Lower leg skin (tissue), 4 donors: ENCODE data around the gene RAP1GAP2. TPM values are rescaled to one million over a fixed set of nuclear protein-coding genes. Genes with fewer than 3 reads are reported as not detected.

Source experiments
- DNase-seq, 2 donors: peaks; one replicate each; pipeline ENCODE4 v3.0.0-alpha.2; 2019; ENCODE audit warnings: low spot score in 2 of 2
- H3K4me3 ChIP-seq: fragments of 200-600 bp; sonication (generic); 2 replicates; pipeline ENCODE4 v1.5.1; 2017; ENCODE audit warnings: mild to moderate bottlenecking, low read depth; ENCODE audit not compliant: poor library complexity, severe bottlenecking
- CTCF ChIP-seq, 3 donors: fragments of 450-650 bp; IDR thresholded peaks; one replicate each; pipeline ENCODE4 v1.5.1; 2016; ENCODE audit warnings: antibody characterized with exemption in 3 of 3, mild to moderate bottlenecking in 3 of 3, moderate library complexity in 2 of 3
- POLR2A ChIP-seq, 2 donors: fragments of 450-650 bp; IDR thresholded peaks; one replicate each; pipeline ENCODE4 v1.6.1; 2016 to 2017; ENCODE audit warnings: antibody characterized with exemption in 2 of 2, mild to moderate bottlenecking in 1 of 2, moderate library complexity in 1 of 2
- WGBS, 2 donors: methylation state at CpG; one replicate each; pipeline ENCODE4 v1.1.5; 2018; 5-methylcytosine and 5-hydroxymethylcytosine counted together
- intact Hi-C: fragments of 100-400 bp; cut with DNase I; formaldehyde crosslinking; loops from one replicate; pipeline ENCODE4 v1.15.0; 2023; ENCODE audit warnings: low total_unique reads
- total RNA-seq, 4 donors: library from RNA; depleted of rRNA; stranded (reverse); fragments of >200 nt; gene quantifications; one replicate each; pipeline ENCODE4 v1.1.0, GENCODE V29; 2016

RAP1GAP2 gene
- total RNA-seq, 4 donors from 2014 or later, result 9.2 to 15.3 (median 12.8) TPM

DNA sequence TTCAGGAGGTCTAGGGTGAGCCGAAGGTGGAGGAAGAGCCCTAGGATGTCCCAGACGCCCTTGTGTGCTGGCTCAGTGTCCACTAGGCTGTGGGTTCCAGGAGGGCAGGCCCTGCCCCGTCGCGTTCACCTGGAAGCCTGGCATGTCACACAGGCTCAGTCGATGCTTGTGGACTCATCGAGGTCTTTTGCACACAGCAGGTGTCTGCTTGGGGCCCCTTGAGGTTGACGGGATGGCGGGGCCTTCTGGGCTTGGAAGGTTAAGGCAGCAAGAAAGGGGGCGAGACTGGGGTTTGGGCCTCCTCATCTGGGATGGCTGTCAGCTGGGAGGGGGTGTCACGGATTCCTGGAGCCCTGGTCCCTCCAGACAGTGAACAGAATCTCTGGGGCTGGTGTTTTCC, 1.9 kb downstream of the RAP1GAP2 start:
- intact Hi-C loops, result no loop called here
- no peak for TF ChIP-seq POLR2A (IDR thresholded peaks at IDR 0.05)
- TF ChIP-seq CTCF (IDR thresholded peaks at IDR 0.05), result no peak
- no peak for DNase-seq
- 64 to 72% methylated on average over 11 of the region's 11 CpGs for WGBS, 2 donors
- H3K4me3 ChIP-seq, result no peak overlapping the region

- TF ChIP-seq POLR2A (IDR thresholded peaks at IDR 0.05), result no peak
- no peak for TF ChIP-seq CTCF (IDR thresholded peaks at IDR 0.05)
- intact Hi-C loops, result no loop called here
These were observed 2.4 kb downstream of the RAP1GAP2 start for GRCh38 chr17:2798678-2799077.

GRCh38 chr17:2799653-2800052, 3.4 kb downstream of the RAP1GAP2 start:
- DNase-seq, result no peak
- WGBS, 2 donors, result 66 to 78% methylated on average over 7 of the region's 7 CpGs
- intact Hi-C loops, result no loop called here

More at GRCh38 chr17:2798678-2799077, 2.4 kb downstream of the RAP1GAP2 start:
- WGBS, 2 donors, result 27 to 37% methylated on average over 10 to 11 of the region's 11 CpGs
- H3K4me3 ChIP-seq, result no peak overlapping the region
- DNase-seq, result no peak

GRCh38 chr17:2800367-2800766, 4.1 kb downstream of the RAP1GAP2 start:
- H3K4me3 ChIP-seq, result no peak overlapping the region
- TF ChIP-seq POLR2A (IDR thresholded peaks at IDR 0.05), result no peak
- DNase-seq, result no peak
- WGBS, 2 donors, result 73 to 79% methylated on average over 10 to 11 of the region's 11 CpGs
- intact Hi-C loops, result no loop called here

More at GRCh38 chr17:2799653-2800052, 3.4 kb downstream of the RAP1GAP2 start:
- no peak overlapping the region for H3K4me3 ChIP-seq
- TF ChIP-seq CTCF (IDR thresholded peaks at IDR 0.05) (no peak), POLR2A (IDR thresholded peaks at IDR 0.05) (no peak)

DNA sequence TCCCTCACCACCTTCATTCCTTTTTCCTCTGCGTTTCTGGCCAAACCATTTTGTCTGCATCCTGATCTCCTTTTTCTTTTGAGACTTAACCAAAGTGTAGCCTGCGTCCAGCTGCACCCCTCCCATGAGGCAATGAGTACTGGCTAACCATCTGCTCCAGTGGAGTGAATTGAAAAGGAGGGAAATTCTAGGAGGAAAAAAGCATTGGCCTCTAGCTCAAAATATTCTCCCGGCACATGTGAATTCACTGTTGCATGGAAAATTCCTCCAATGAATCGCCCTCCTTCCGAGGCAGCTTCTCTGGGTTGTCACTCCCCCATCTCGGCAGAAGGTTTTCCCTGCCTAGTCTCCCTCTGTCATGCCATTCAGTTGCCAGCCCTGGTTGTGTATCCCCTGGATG, 5.6 kb downstream of the RAP1GAP2 start:
- H3K4me3 ChIP-seq, result no peak overlapping the region
- no peak for DNase-seq
- TF ChIP-seq CTCF (IDR thresholded peaks at IDR 0.05), result no peak
- TF ChIP-seq POLR2A (IDR thresholded peaks at IDR 0.05), result no peak
- intact Hi-C loops, result no loop called here
- 63 to 64% methylated on average over 6 of the region's 6 CpGs for WGBS, 2 donors

DNA sequence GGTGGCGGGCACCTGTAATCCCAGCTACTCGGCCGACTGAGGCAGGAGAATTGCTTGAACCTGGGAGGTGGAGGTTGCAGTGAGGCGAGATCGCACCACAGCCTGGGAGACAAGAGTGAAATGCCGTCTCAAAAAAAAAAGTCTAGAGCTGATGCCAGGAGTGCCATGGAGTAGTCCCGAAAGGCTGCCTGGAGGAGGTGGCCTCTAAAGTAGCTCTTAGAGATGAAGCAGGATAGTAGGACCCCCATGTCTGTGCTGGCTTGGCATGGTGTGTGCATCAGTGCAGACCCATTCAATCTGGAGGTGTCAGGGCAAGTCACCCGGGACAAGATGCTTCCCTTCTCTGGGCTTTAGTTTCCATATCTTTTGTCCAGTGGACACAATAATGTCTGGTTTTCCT, 6.3 kb downstream of the RAP1GAP2 start:
- no peak overlapping the region for H3K4me3 ChIP-seq
- WGBS, 2 donors, result 91 to 92% methylated on average over 8 of the region's 8 CpGs
- intact Hi-C loops, result no loop called here
- TF ChIP-seq POLR2A (IDR thresholded peaks at IDR 0.05) (no peak), CTCF (IDR thresholded peaks at IDR 0.05) (no peak)
- no peak for DNase-seq
